ENCODE measurements around the gene ANO6.

GRCh38 chr12:45398552-45398951, 182.7 kb downstream of the ANO6 start:
- TF ChIP-seq POLR2A (IDR thresholded peaks at IDR 0.05; ENCODE audit: low read depth, low read length): no peak
- TF ChIP-seq RAD21 (IDR thresholded peaks at IDR 0.05; ENCODE audit: low read length): no peak
- TF ChIP-seq, protein P1, sequence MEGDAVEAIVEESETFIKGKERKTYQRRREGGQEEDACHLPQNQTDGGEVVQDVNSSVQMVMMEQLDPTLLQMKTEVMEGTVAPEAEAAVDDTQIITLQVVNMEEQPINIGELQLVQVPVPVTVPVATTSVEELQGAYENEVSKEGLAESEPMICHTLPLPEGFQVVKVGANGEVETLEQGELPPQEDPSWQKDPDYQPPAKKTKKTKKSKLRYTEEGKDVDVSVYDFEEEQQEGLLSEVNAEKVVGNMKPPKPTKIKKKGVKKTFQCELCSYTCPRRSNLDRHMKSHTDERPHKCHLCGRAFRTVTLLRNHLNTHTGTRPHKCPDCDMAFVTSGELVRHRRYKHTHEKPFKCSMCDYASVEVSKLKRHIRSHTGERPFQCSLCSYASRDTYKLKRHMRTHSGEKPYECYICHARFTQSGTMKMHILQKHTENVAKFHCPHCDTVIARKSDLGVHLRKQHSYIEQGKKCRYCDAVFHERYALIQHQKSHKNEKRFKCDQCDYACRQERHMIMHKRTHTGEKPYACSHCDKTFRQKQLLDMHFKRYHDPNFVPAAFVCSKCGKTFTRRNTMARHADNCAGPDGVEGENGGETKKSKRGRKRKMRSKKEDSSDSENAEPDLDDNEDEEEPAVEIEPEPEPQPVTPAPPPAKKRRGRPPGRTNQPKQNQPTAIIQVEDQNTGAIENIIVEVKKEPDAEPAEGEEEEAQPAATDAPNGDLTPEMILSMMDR (conservative IDR thresholded peaks at IDR 0.05; ENCODE audit: low read depth, low read length): no peak
- TF ChIP-seq, protein P2, sequence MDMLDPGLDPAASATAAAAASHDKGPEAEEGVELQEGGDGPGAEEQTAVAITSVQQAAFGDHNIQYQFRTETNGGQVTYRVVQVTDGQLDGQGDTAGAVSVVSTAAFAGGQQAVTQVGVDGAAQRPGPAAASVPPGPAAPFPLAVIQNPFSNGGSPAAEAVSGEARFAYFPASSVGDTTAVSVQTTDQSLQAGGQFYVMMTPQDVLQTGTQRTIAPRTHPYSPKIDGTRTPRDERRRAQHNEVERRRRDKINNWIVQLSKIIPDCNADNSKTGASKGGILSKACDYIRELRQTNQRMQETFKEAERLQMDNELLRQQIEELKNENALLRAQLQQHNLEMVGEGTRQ (IDR thresholded peaks at IDR 0.05; ENCODE audit: low read depth, low read length): no peak
- TF ChIP-seq FOS (IDR thresholded peaks at IDR 0.05; ENCODE audit: low read depth, low read length): no peak

Measured in IMR-90 (cell line).